ENCODE results near the gene IDUA.

Gene IDUA

DNA sequence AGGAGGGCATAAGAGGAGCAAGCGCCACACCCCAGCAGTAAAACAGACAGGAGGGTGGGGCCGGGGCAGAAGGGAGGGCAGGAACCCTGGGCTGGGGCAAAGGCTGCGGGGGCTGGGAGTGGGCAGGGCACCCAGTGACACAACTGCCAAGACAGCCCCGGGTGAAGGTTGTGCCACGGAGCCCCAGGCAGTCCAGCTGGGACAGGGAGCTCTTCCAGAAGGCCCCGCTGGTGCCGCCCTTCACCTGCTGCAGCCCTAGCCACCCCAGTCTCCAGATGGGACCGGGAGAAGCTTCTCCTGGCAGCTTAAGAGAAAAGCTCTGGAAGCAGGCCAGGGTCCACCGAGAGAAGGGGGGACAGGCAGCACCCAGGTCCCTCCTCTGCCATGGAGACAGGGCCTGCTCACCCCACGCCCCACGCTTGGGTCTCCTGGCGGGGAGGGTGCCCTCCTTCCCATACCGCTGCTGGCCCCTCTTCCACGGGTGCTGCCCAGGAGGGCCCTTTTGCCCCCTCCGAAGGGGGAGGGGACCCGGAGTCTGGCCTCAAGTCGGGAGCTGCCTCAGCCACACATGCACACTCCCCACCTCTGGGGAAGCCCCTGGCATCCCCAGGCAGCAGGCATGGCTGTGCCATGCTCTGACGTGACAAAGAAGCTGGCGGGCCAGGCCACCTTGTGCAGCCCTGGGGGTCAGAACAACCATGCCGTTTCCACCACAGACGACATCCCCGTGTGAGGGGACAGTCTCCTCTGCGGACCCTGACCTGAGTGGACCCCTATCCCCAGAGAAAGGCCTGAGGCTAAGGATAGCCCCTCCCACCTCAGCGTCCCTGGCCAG is 15.0 kb upstream of the IDUA start:
- TF ChIP-seq FOXM1 (IDR thresholded peaks at IDR 0.05; ENCODE audit: borderline replicate concordance, low read depth): no peak
- TF ChIP-seq, protein P1, sequence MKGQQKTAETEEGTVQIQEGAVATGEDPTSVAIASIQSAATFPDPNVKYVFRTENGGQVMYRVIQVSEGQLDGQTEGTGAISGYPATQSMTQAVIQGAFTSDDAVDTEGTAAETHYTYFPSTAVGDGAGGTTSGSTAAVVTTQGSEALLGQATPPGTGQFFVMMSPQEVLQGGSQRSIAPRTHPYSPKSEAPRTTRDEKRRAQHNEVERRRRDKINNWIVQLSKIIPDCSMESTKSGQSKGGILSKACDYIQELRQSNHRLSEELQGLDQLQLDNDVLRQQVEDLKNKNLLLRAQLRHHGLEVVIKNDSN (IDR thresholded peaks at IDR 0.05): no peak
- no peak for TF ChIP-seq EGR1 (IDR thresholded peaks at IDR 0.05)
- TF ChIP-seq TEAD4 (IDR thresholded peaks at IDR 0.05): no peak
- no peak for TF ChIP-seq CREB1 (IDR thresholded peaks at IDR 0.05; ENCODE audit: low read depth)
- no peak for TF ChIP-seq ZBTB7A (IDR thresholded peaks at IDR 0.05; ENCODE audit: low read depth)
- TF ChIP-seq TCF12 (IDR thresholded peaks at IDR 0.05; ENCODE audit: low read depth): no peak
- TF ChIP-seq, protein P2, sequence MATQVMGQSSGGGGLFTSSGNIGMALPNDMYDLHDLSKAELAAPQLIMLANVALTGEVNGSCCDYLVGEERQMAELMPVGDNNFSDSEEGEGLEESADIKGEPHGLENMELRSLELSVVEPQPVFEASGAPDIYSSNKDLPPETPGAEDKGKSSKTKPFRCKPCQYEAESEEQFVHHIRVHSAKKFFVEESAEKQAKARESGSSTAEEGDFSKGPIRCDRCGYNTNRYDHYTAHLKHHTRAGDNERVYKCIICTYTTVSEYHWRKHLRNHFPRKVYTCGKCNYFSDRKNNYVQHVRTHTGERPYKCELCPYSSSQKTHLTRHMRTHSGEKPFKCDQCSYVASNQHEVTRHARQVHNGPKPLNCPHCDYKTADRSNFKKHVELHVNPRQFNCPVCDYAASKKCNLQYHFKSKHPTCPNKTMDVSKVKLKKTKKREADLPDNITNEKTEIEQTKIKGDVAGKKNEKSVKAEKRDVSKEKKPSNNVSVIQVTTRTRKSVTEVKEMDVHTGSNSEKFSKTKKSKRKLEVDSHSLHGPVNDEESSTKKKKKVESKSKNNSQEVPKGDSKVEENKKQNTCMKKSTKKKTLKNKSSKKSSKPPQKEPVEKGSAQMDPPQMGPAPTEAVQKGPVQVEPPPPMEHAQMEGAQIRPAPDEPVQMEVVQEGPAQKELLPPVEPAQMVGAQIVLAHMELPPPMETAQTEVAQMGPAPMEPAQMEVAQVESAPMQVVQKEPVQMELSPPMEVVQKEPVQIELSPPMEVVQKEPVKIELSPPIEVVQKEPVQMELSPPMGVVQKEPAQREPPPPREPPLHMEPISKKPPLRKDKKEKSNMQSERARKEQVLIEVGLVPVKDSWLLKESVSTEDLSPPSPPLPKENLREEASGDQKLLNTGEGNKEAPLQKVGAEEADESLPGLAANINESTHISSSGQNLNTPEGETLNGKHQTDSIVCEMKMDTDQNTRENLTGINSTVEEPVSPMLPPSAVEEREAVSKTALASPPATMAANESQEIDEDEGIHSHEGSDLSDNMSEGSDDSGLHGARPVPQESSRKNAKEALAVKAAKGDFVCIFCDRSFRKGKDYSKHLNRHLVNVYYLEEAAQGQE (IDR thresholded peaks at IDR 0.05; ENCODE audit: low read depth): no peak
- TF ChIP-seq TAF1 (IDR thresholded peaks at IDR 0.05; ENCODE audit: low read depth): no peak
- TF ChIP-seq, protein P3, sequence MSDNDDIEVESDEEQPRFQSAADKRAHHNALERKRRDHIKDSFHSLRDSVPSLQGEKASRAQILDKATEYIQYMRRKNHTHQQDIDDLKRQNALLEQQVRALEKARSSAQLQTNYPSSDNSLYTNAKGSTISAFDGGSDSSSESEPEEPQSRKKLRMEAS (IDR thresholded peaks at IDR 0.05): no peak
- TF ChIP-seq EP300 (IDR thresholded peaks at IDR 0.05; ENCODE audit: borderline replicate concordance): no peak
- TF ChIP-seq RAD21 (IDR thresholded peaks at IDR 0.05; ENCODE audit: low read depth): no peak
- no peak for TF ChIP-seq CEBPB (IDR thresholded peaks at IDR 0.05)
- no peak for TF ChIP-seq YY1 (IDR thresholded peaks at IDR 0.05; ENCODE audit: low read depth)
- no peak for TF ChIP-seq NFIC (IDR thresholded peaks at IDR 0.05)

DNA sequence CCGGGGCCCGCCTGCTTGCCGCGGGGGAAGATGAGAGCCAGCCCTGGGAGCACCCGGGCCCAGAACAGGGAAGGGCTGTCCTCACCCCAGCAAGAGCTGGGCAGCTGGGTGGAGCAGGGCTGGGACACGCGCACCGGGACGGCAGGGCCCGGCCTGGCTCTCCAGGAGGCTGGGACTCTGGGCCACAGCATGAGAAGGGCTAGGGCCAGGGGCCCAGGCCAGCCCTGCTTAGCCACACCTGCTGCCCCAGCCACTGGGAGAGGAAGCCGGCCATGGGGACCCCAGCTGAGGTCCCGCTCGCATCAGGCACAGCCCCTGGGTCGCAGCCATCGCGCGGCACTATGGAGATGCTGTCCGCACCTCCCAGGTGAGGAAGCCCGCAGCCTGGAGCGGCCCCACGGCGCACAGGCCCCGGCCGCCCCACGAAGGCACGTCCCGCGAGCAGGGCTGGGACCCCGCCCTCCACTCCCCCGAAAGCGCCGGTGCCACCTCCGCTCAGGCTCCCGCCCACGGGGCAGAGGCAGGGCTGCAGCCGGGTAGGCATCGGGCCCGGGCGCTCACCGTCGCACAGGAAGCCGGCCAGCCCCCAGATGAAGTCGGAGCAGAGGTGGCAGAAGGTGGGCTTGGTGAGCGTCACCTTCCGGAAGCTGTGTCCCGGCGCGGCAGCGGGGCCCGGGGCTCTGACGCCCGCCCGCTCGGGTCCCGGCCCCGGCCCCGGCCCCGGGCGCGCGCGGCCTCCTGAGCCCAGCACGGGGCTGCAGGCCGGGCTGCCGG is 14.0 kb upstream of the IDUA start:
- TF ChIP-seq EGR1 (IDR thresholded peaks at IDR 0.05): peak; percentile 67; the same call in 1 of the 2 replicates
- no peak for TF ChIP-seq FOXM1 (IDR thresholded peaks at IDR 0.05; ENCODE audit: borderline replicate concordance, low read depth)
- TF ChIP-seq, protein P3 (IDR thresholded peaks at IDR 0.05): peak; percentile 5; the same call in 1 of the 2 replicates
- TF ChIP-seq, protein P2 (IDR thresholded peaks at IDR 0.05; ENCODE audit: low read depth): no peak
- peak; percentile 61; the same call in 1 of the 2 replicates for TF ChIP-seq ZBTB7A (IDR thresholded peaks at IDR 0.05; ENCODE audit: low read depth)

DNA sequence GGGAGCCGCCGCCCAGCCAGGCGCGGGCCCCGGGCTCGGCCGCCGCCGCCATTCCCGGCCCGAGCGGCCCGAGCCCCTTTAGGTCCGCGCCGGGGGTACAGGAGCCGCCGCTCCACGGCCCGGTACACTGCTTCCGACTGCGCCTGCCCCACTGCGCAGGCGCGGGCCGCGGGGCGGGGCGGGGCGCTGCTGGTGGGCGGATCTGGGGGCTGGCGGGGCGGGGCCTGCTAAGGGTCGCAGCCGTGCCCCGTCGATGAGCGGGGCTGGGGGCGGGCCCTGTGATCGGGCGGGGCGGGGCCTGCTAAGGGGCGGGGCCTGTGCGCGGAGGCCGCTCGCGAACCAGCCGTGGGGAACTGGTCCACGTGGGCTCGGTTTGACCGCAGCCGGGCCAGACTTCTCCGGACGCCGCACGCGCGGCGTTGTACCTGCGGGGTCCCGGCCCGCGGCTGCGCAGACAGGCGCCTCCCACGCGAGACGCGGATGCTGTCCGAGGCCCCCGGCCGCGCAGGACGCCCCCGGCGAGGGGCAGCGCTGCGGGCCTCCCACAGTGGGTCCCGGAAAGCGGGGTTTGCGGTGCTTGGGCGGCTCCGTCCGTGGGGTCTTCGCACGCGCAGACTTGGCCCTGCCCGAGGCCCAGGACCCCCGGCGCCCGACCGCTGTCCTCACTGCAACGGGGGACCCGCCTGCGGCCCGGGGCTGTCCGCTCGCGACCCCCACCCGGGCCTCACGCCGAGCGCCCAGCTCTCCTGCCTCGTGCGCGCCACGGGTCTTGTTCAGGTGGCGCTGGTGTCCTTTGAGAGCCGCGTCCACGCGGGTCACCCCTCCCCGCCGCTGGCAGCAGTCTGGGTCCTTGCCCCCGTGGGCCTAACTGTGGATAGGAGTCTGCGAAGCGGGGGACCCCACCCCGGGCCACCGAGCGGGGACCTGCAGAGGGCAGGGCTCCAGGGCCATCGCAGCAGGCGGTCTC is 13.1 kb upstream of the IDUA start, which contains the start of gene DGKQ:
TSS of gene DGKQ (minus strand) at position 139 of the 967 bp plus-strand sequence. CDS start at position 52, 87 bp downstream.
- TF ChIP-seq EGR1 (IDR thresholded peaks at IDR 0.05) (no peak), TAF1 (IDR thresholded peaks at IDR 0.05; ENCODE audit: low read depth) (peak; percentile 36; the same call in 1 of the 2 replicates), NFIC (IDR thresholded peaks at IDR 0.05) (no peak), FOXM1 (IDR thresholded peaks at IDR 0.05; ENCODE audit: borderline replicate concordance, low read depth) (no peak), TCF12 (IDR thresholded peaks at IDR 0.05; ENCODE audit: low read depth) (no peak), CEBPB (IDR thresholded peaks at IDR 0.05) (no peak), ZBTB7A (IDR thresholded peaks at IDR 0.05; ENCODE audit: low read depth) (peak; percentile 51; the same call in 1 of the 2 replicates), CREB1 (IDR thresholded peaks at IDR 0.05; ENCODE audit: low read depth) (no peak), TEAD4 (IDR thresholded peaks at IDR 0.05) (no peak), EP300 (IDR thresholded peaks at IDR 0.05; ENCODE audit: borderline replicate concordance) (no peak), YY1 (IDR thresholded peaks at IDR 0.05; ENCODE audit: low read depth) (no peak), RAD21 (IDR thresholded peaks at IDR 0.05; ENCODE audit: low read depth) (no peak)
- TF ChIP-seq, protein P1 (IDR thresholded peaks at IDR 0.05): peak; percentile 48; the same call in 1 of the 2 replicates
- TF ChIP-seq, protein P3 (IDR thresholded peaks at IDR 0.05): 0 out of 2 replicates have a peak, but pooled peaks have one; percentile 51
- TF ChIP-seq, protein P2 (IDR thresholded peaks at IDR 0.05; ENCODE audit: low read depth): no peak
